HepG2 (cell line): ENCODE data around the gene B3GNT9. TPM values are rescaled to one million over a fixed set of nuclear protein-coding genes. Genes with fewer than 3 reads are reported as not detected.
A peak's percentile ranks its signal among the peaks of the same experiment; 100 is the strongest.

Experiments used
- CENPBD1 ChIP-seq: sonication (generic); formaldehyde crosslinking; IDR thresholded peaks from 2 replicates; pipeline ENCODE4 v1.8.0; 2022; ENCODE audit warnings: missing genetic modification reagents, low read depth, mild to moderate bottlenecking, borderline replicate concordance
- CTCF ChIP-seq: sonication (generic); formaldehyde crosslinking; IDR thresholded peaks from 2 replicates; pipeline ENCODE4 v1.5.0; 2020; ENCODE audit warnings: mild to moderate bottlenecking, missing genetic modification reagents, moderate library complexity
- MEIS1 ChIP-seq: sonication (generic); formaldehyde crosslinking; IDR thresholded peaks from 2 replicates; pipeline ENCODE4 v1.9.0; 2021; ENCODE audit warnings: mild to moderate bottlenecking, missing genetic modification reagents, moderate library complexity, borderline replicate concordance
- NCOA2 ChIP-seq: sonication (generic); formaldehyde crosslinking; IDR thresholded peaks from 2 replicates; pipeline ENCODE4 v1.8.0; 2022; ENCODE audit warnings: inconsistent platforms
- SALL1 ChIP-seq: sonication (generic); formaldehyde crosslinking; IDR thresholded peaks from 2 replicates; pipeline ENCODE4 v1.8.0; 2022; ENCODE audit warnings: mild to moderate bottlenecking, missing genetic modification reagents
- ZBTB37 ChIP-seq: sonication (generic); formaldehyde crosslinking; IDR thresholded peaks from 2 replicates; pipeline ENCODE4 v1.4.0; 2020; ENCODE audit warnings: mild to moderate bottlenecking, missing genetic modification reagents
- ZNF10 ChIP-seq: sonication (generic); formaldehyde crosslinking; IDR thresholded peaks from 2 replicates; pipeline ENCODE4 v1.4.0; 2020; ENCODE audit warnings: mild to moderate bottlenecking, low read depth, missing genetic modification reagents, borderline replicate concordance
- ZNF121 ChIP-seq: sonication (generic); formaldehyde crosslinking; IDR thresholded peaks from 2 replicates; pipeline ENCODE4 v1.5.0; 2020; ENCODE audit warnings: mild to moderate bottlenecking, missing genetic modification reagents
- ZNF143 ChIP-seq: sonication (generic); formaldehyde crosslinking; IDR thresholded peaks from 2 replicates; pipeline ENCODE4 v1.4.0; 2020; ENCODE audit warnings: missing genetic modification reagents
- ZNF407 ChIP-seq: sonication (generic); formaldehyde crosslinking; IDR thresholded peaks from one replicate; pipeline ENCODE4 v1.5.1; 2020; ENCODE audit warnings: mild to moderate bottlenecking, missing genetic modification reagents; ENCODE audit errors: not compliant biosample characterization
- ZNF451 ChIP-seq: sonication (generic); formaldehyde crosslinking; IDR thresholded peaks from 2 replicates; pipeline ENCODE4 v1.5.0; 2020; ENCODE audit warnings: mild to moderate bottlenecking, missing genetic modification reagents
- ZNF672 ChIP-seq: sonication (generic); formaldehyde crosslinking; IDR thresholded peaks from 2 replicates; pipeline ENCODE4 v1.8.1; 2022; ENCODE audit warnings: missing genetic modification reagents
- ZUFSP ChIP-seq: sonication (generic); formaldehyde crosslinking; IDR thresholded peaks from 2 replicates; pipeline ENCODE4 v1.9.0; 2021; ENCODE audit warnings: missing genetic modification reagents, mild to moderate bottlenecking, borderline replicate concordance
- polyA plus RNA-seq, 8 experiments: library from polyadenylated mRNA; depleted of rRNA in 3 of 8; stranded (reverse) in 7 of 8; unstranded in 1 of 8; fragments of >200 nt; fragmentation: Illumina TruSeq in 4 of 8; extraction: Trizol in 4 of 8; gene quantifications; 2 replicates each; pipeline versions ENCODE4 v1.2.1 to v1.2.3, GENCODE V29; 2011 to 2016; ENCODE audit warnings: low read depth in 4 of 8, missing spikeins in 1 of 8, mixed read lengths in 1 of 8; ENCODE audit not compliant: insufficient read depth in 1 of 8
- total RNA-seq, 5 experiments: library from RNA; depleted of rRNA; stranded (reverse); fragments of >200 nt; fragmentation: Illumina TruSeq; extraction: Trizol; gene quantifications; 2 replicates each; pipeline ENCODE4 v1.2.3, GENCODE V29; 2016; ENCODE audit warnings: low read depth in 1 of 5

B3GNT9 gene
- total and polyA plus RNA-seq, 2 of the 13 experiments (the other 11 are each of a cell fraction or from before 2014, with no cell fraction given): 1.5 to 3.1 TPM

GRCh38 chr16:67177743-67178699 is 27.2 kb upstream of the B3GNT9 start (continued):
- TF ChIP-seq ZBTB37 (CRISPR knock-in tag) (no peak), NCOA2 (CRISPR knock-in tag) (no peak), SALL1 (CRISPR knock-in tag) (peak; percentile 56; the same call in 1 of the 2 replicates), ZUFSP (CRISPR knock-in tag) (no peak), ZNF451 (CRISPR knock-in tag) (peak; percentile 89), ZNF143 (peak; percentile 65), MEIS1 (CRISPR knock-in tag) (peak; percentile 80; the same call in 1 of the 2 replicates), ZNF407 (peak; percentile 81), CTCF (CRISPR knock-in tag) (peak; percentile 36), ZNF121 (CRISPR knock-in tag) (no peak), ZNF10 (CRISPR knock-in tag) (no peak), CENPBD1 (no peak), ZNF672 (CRISPR knock-in tag) (0 out of 2 replicates have a peak, but pooled peaks have one; percentile 51)
